ENCODE data around the gene DHRS12.

Gene DHRS12

GRCh38 chr13:51818276-51818675 is 14.3 kb upstream of the DHRS12 start:
- no peak overlapping the region for H3K4me3 ChIP-seq (ENCODE audit: control insufficient read depth, low read depth, low read length)
- no peak for TF ChIP-seq CTCF (conservative IDR thresholded peaks at IDR 0.05; ENCODE audit: control insufficient read depth, insufficient read depth, low read depth, low read length)
- no peak for DNase-seq (ENCODE audit: low read depth)

GRCh38 chr13:51817717-51818116 is 13.8 kb upstream of the DHRS12 start:
- no peak overlapping the region for H3K4me3 ChIP-seq (ENCODE audit: control insufficient read depth, low read depth, low read length)
- TF ChIP-seq CTCF (conservative IDR thresholded peaks at IDR 0.05; ENCODE audit: control insufficient read depth, insufficient read depth, low read depth, low read length), result no peak
- DNase-seq (ENCODE audit: low read depth), result no peak

- H3K4me3 ChIP-seq (ENCODE audit: control insufficient read depth, low read depth, low read length), result no peak overlapping the region
- DNase-seq (ENCODE audit: low read depth), result no peak
- no peak for TF ChIP-seq CTCF (conservative IDR thresholded peaks at IDR 0.05; ENCODE audit: control insufficient read depth, insufficient read depth, low read depth, low read length)
These were observed 12.8 kb upstream of the DHRS12 start for GRCh38 chr13:51816604-51817249.

- no peak for DNase-seq (ENCODE audit: low read depth)
- no peak for TF ChIP-seq CTCF (conservative IDR thresholded peaks at IDR 0.05; ENCODE audit: control insufficient read depth, insufficient read depth, low read depth, low read length)
- H3K4me3 ChIP-seq (ENCODE audit: control insufficient read depth, low read depth, low read length), result no peak overlapping the region
These were observed 11.9 kb upstream of the DHRS12 start for GRCh38 chr13:51815848-51816247.

- peak; percentile 92 for TF ChIP-seq CTCF (conservative IDR thresholded peaks at IDR 0.05; ENCODE audit: control insufficient read depth, insufficient read depth, low read depth, low read length)
- peak; percentile 59 for DNase-seq (ENCODE audit: low read depth)
- no peak overlapping the region for H3K4me3 ChIP-seq (ENCODE audit: control insufficient read depth, low read depth, low read length)
These were observed 11.1 kb upstream of the DHRS12 start for GRCh38 chr13:51814825-51815650.

GRCh38 chr13:51814071-51814470 is 10.1 kb upstream of the DHRS12 start:
- no peak for TF ChIP-seq CTCF (conservative IDR thresholded peaks at IDR 0.05; ENCODE audit: control insufficient read depth, insufficient read depth, low read depth, low read length)
- DNase-seq (ENCODE audit: low read depth), result no peak
- no peak overlapping the region for H3K4me3 ChIP-seq (ENCODE audit: control insufficient read depth, low read depth, low read length)
